ENCODE results near the gene WDR91. TPM values are rescaled to one million over a fixed set of nuclear protein-coding genes. Genes with fewer than 3 reads are reported as not detected.
"Not testable (repeated sequence)": the region's sequence is repeated elsewhere in the genome, so short reads cannot be mapped to it uniquely, and the experiment has no call there.

The WDR91 gene
- total RNA-seq, 1 donor from 2014 or later, result 15.0 TPM

DNA sequence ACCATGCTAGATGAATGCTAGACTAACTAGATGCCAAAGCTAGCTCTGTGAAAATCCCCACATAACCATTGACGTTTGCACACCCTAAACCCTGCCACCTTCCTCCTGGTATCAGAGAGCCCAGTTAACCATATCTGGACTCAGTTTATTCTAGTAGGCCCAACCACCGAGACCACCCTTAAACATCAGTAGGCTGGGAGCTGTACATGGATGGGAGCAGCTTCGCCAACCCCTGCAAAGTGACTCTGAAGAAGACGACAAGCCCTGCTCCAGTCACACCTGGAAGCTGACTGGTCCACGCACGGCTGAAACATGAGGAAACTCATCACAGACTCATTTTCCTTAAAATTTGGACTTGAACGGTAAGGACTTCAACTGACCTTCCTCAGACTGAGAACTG is 36.4 kb downstream of the WDR91 start:
- Mint-ChIP-seq H3K36me3 (peaks cover 18% of the 10 kb centered on the region), H3K27me3 (ENCODE audit: low read depth) (no peaks in the 10 kb centered on the region), H3K27ac (no peak overlapping the region), H3K4me3 (no peak overlapping the region), H3K9me3 (peaks cover 20% of the 10 kb centered on the region), H3K4me1 (peaks cover 18% of the 10 kb centered on the region)
- TF ChIP-seq, protein P1, sequence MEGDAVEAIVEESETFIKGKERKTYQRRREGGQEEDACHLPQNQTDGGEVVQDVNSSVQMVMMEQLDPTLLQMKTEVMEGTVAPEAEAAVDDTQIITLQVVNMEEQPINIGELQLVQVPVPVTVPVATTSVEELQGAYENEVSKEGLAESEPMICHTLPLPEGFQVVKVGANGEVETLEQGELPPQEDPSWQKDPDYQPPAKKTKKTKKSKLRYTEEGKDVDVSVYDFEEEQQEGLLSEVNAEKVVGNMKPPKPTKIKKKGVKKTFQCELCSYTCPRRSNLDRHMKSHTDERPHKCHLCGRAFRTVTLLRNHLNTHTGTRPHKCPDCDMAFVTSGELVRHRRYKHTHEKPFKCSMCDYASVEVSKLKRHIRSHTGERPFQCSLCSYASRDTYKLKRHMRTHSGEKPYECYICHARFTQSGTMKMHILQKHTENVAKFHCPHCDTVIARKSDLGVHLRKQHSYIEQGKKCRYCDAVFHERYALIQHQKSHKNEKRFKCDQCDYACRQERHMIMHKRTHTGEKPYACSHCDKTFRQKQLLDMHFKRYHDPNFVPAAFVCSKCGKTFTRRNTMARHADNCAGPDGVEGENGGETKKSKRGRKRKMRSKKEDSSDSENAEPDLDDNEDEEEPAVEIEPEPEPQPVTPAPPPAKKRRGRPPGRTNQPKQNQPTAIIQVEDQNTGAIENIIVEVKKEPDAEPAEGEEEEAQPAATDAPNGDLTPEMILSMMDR (IDR thresholded peaks at IDR 0.05; ENCODE audit: unreplicated experiment), result no peak
- DNase-seq (ENCODE audit: low spot score in 2 of 2, unreplicated experiment in 2 of 2), result peak in 1 of 2 experiments; percentile 16

DNA sequence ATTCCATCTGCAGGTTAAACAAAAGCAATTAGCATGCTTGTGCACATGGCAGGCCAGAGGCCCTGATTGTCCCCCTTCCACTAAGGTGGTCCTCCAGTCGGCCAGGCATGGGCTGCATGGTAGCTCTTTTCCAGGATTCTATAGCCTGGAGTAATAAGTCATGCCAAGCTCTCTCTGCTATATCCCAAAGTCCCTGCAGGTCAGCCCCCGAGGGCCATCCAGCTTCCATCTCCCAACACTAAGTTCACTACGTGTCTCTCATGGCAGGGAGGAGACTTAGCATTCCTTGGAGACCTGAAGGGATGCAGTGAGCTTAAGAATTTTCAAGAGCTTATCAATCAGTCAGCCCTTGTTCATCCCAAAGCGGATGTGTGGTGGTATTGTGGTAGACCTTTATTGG is 37.4 kb downstream of the WDR91 start:
- peaks cover 11% of the 10 kb centered on the region for H3K9me3 Mint-ChIP-seq
- H3K4me1 Mint-ChIP-seq, result peaks cover 28% of the 10 kb centered on the region
- H3K4me3 Mint-ChIP-seq; H3K27ac Mint-ChIP-seq; H3K27me3 Mint-ChIP-seq (ENCODE audit: low read depth); DNase-seq (ENCODE audit: low spot score in 2 of 2, unreplicated experiment in 2 of 2); H3K36me3 Mint-ChIP-seq: not testable (repeated sequence)

DNA sequence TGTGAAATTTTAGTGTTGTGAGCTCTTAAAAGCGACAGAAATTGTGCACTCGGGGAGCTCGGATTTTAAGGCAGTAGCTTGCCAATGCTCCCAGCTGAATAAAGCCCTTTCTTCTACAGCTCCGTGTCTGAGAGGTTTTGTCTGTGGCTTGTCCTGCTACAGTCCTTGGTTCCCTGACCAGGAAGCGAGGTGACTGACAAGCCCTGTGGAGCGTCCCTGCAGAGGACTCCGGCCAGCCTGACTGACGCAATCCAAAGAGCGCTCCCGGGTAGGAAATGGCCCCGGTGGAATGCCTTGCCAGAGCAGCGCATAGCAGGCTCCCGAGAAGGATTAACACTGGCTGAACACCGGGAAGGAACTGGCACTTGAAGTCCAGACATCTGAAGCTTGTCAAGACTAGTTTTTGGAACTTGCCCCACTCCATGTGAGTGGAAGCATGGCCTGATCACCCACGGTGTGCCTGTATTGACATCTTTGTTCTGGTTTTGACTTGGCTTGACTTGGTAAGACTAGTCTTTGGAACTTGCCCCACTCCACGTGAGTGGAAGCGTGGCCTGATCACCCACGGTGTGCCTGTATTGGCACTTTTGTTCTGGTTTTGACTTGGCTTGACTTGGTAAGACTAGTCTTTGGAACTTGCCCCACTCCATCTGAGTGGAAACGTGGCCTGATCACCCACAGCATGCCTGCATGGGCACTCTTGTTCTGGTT is 39.6 kb downstream of the WDR91 start:
- peak in 1 of 2 experiments; percentile 67 for DNase-seq (ENCODE audit: low spot score in 2 of 2, unreplicated experiment in 2 of 2)
- H3K27me3 Mint-ChIP-seq (ENCODE audit: low read depth); H3K9me3 Mint-ChIP-seq: not testable (repeated sequence)
- Mint-ChIP-seq H3K4me1 (peaks cover 40% of the 10 kb centered on the region), H3K27ac (peak overlapping the region; percentile 99), H3K36me3 (peaks cover 18% of the 10 kb centered on the region), H3K4me3 (peak overlapping the region; percentile 80)

DNA sequence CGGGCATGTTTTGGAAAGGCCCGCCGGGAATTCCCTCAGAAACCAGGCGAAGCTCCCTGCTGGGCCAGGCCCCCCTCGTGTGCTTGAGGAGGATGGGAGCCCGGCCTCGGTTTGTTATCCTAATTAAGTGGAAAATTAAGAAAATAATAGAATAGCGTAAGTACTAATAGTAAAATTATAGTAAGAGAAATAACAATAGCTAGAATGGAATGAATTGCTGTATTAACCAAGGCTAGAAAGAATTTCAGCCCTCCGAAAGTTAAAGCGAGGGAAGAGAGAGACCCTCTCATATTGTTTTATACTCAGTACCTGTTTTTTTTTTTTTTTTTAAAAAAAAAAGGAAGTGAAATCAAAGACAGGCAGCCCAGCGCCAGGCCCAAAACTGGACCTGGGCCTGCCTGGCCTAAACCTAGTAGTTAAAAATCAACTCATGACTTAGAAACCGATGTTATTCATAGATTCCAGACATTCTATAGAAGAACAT is 40.3 kb downstream of the WDR91 start:
- TF ChIP-seq, protein P1 (IDR thresholded peaks at IDR 0.05; ENCODE audit: unreplicated experiment), result peak; percentile 7
- Mint-ChIP-seq H3K36me3 (peaks cover 17% of the 10 kb centered on the region), H3K27ac (peak overlapping the region; percentile 99), H3K4me1 (peaks cover 40% of the 10 kb centered on the region), H3K4me3 (peak overlapping the region; percentile 80)
- H3K27me3 Mint-ChIP-seq (ENCODE audit: low read depth); H3K9me3 Mint-ChIP-seq: not testable (repeated sequence)
- peak in 1 of 2 experiments; percentile 34 for DNase-seq (ENCODE audit: low spot score in 2 of 2, unreplicated experiment in 2 of 2)

DNA sequence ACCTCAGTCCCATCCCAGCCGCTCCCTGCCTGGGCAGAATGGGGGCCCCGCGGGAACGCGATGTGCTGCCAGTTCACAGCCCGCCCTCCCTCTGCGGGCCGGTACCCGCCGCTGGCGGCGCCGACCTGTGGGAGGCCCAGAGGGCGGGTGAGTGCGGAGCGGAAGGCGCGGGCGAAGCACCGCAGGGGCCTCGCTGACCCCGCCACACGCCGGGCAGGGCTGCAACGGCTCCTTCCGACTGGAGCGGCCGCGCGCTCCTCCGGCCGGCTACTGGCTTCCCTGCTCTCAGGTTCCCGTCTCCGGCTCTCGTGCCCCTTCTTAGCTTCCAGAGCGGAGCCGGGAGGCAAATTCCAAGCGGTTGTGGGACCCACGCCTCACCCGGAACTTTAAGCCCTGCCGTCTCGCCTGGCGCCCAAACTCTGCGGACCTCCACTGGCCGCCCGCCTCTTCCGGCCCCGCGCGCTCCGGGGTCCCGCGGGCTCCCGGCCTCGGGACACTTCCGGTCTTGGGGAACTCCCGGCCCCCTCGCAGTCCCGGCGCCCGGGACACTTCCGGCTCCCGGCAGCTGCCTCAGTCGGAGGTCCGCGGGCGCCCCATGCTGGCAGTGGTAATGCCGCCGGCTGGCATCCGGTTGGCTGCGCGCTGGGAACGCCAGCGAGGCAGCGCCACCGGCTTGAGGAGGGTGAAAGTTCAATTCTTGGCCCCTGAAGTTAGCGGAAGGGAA is 40.9 kb downstream of the WDR91 start, which contains the start of gene CYREN:
Gene CYREN (minus strand): TSS at position 434 of the 724 bp plus-strand sequence. CDS start 1,785 bp downstream, outside the sequence.
- H3K27me3 Mint-ChIP-seq (ENCODE audit: low read depth), result no peaks in the 10 kb centered on the region
- TF ChIP-seq, protein P1 (IDR thresholded peaks at IDR 0.05; ENCODE audit: unreplicated experiment), result peak; percentile 48

DNA sequence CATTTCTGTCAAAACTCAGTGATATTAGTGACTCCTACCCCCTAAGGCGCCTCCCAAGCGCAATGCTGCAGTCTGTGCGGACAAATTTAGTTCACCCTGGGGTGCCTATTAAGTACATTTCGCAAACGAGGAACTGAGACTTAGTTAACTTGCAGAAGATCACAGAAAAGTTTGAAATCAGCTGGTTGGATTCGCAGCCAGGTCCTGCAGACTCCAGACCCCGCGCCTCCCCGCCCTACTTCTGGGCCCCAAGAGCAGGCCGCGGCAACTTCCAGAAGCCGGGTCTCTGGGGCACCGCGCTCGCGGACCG is 41.4 kb downstream of the WDR91 start:
- peak overlapping the region; percentile 95 for H3K27ac Mint-ChIP-seq
- H3K27me3 Mint-ChIP-seq (ENCODE audit: low read depth), result no peaks in the 10 kb centered on the region

More for the DNA sequence above, 40.9 kb downstream of the WDR91 start, which contains the start of gene CYREN:
- H3K9me3 Mint-ChIP-seq, result no peaks in the 10 kb centered on the region
- H3K27ac Mint-ChIP-seq, result peak within 1 kb of the TSS; percentile 99
- DNase-seq (ENCODE audit: low spot score in 2 of 2, unreplicated experiment in 2 of 2), result peak; percentile 82 to 86
- H3K4me1 Mint-ChIP-seq, result peaks cover 40% of the 10 kb centered on the region
- H3K4me3 Mint-ChIP-seq, result peak within 1 kb of the TSS; percentile 90
- H3K36me3 Mint-ChIP-seq, result peaks cover 17% of the 10 kb centered on the region

More for the DNA sequence above, 41.4 kb downstream of the WDR91 start:
- Mint-ChIP-seq H3K4me3 (peak overlapping the region; percentile 90), H3K9me3 (no peaks in the 10 kb centered on the region), H3K4me1 (peaks cover 40% of the 10 kb centered on the region), H3K36me3 (peaks cover 19% of the 10 kb centered on the region)
- TF ChIP-seq, protein P1 (IDR thresholded peaks at IDR 0.05; ENCODE audit: unreplicated experiment), result no peak
- no peak for DNase-seq (ENCODE audit: low spot score in 2 of 2, unreplicated experiment in 2 of 2)
